HG03442 (cell line): Measurements from ENCODE around the gene C3AR1.
"Not testable (repeated sequence)": the region's sequence is repeated elsewhere in the genome, so short reads cannot be mapped to it uniquely, and the experiment has no call there.

Experiments used
- ATAC-seq: cut with Tn5 transposase; IDR thresholded peaks from one replicate; pipeline ENCODE4 v1.9.1; 2021; ENCODE audit warnings: mild to moderate bottlenecking, moderate library complexity; ENCODE audit not compliant: unreplicated experiment

Gene C3AR1

GRCh38 chr12:8065991-8066594 is at the start of gene C3AR1:
Gene C3AR1 (minus strand): TSS chr12:8066359. CDS start chr12:8060185, 6,174 bp downstream.
- ATAC-seq = peak; percentile 58

GRCh38 chr12:8113117-8113516 is 47.0 kb upstream of the C3AR1 start:
- ATAC-seq = not testable (repeated sequence)

DNA sequence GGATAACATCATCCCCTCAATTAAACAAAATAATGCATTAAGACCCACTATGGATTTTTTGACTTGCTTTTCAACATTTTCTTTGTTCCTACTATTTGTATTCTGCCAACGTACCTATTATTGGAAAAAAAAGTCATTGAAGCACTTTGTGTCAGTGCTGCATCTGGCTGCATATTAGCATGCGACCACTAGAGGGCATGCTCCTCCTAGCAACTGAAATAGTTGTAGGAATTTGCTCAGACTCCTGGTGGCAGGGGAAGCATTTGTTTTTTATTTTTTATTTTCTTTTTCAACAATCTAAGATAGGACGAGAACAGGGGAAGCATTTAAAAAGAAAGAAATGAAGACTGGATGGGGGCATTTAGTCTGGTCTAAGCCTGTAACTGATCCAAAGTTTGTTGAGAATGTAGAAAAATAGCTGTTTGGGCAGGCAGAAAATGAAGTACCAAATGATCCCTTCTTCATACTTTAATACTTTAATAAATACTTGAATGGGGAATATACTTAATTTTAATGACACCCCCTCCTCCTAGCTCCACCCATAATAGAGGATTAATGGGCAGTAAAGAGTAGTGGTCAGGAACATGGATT is 42.7 kb upstream of the C3AR1 start:
- no peak for ATAC-seq

- no peak for ATAC-seq
Measured at GRCh38 chr12:8099235-8099634, 33.1 kb upstream of the C3AR1 start.

- ATAC-seq = no peak
Measured at GRCh38 chr12:8096281-8096915, 30.2 kb upstream of the C3AR1 start.

DNA sequence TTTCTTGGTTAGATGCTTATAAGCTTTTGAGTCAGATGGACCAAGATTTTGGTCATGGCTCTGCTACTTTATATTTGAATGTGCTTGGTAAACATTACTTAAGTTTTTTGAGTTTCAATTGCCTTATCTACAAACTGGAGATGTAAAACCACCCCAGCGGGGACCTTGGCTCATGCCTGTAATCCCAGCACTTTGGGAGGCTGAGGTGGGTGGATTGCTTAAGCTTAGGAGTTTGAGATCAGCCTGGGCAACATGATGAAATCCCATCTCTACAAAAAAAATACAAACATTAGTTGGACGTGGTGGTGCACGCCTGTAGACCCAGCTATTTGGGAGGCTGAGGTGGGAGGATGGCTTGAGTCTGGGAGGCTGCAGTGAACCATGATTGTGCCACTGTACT is 27.1 kb upstream of the C3AR1 start:
- no peak for ATAC-seq

GRCh38 chr12:8089716-8090115 is 23.6 kb upstream of the C3AR1 start:
- ATAC-seq = no peak

GRCh38 chr12:8089277-8089676 is 23.1 kb upstream of the C3AR1 start:
- not testable (repeated sequence) for ATAC-seq

GRCh38 chr12:8088574-8088973 is 22.4 kb upstream of the C3AR1 start:
- ATAC-seq = peak; percentile 60

GRCh38 chr12:8087666-8088065 is 21.5 kb upstream of the C3AR1 start:
- ATAC-seq = no peak

DNA sequence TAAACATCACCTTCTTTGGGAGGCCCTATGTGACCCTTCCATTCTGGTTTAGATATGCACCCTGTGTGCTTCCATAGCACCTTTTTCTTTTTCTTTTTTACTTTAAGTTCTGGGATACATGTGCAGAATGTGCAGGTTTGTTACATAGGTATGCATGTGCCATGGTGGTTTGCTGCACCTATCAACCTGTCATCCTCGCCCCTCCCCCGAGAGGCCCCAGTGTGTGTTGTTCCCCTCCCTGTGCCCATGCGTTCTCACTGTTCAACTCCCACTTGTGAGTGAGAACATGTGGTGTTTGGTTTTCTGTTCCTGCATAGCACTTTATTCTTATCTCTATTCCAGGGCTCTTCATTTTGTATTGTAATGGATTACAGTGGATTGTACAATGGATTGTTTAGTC is 18.2 kb upstream of the C3AR1 start:
- not testable (repeated sequence) for ATAC-seq

GRCh38 chr12:8082808-8083100 is 16.6 kb upstream of the C3AR1 start:
- no peak for ATAC-seq

- ATAC-seq = no peak
Measured at GRCh38 chr12:8081251-8081920, 15.2 kb upstream of the C3AR1 start.

GRCh38 chr12:8080120-8080519 is 14.0 kb upstream of the C3AR1 start:
- no peak for ATAC-seq

DNA sequence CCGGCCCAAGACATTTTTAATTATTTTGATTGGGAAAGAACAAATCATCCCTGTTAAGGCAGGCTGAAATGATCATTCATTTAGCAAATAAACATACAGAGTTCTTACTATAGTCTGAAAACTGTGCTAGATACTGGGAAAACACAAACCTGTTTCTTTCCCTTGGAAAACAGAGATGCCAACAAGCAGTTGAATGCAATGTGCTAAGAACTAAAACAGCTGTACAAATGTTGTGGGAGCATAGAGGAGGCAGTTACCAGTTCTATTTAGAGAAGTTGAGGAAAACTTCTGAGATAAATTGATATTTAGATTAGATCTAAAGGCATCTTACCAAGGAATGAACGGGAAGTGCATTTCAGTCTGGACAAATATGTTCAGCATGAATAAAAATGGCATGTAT is 12.8 kb upstream of the C3AR1 start:
- ATAC-seq = no peak

GRCh38 chr12:8078398-8078797 is 12.2 kb upstream of the C3AR1 start:
- ATAC-seq = no peak

DNA sequence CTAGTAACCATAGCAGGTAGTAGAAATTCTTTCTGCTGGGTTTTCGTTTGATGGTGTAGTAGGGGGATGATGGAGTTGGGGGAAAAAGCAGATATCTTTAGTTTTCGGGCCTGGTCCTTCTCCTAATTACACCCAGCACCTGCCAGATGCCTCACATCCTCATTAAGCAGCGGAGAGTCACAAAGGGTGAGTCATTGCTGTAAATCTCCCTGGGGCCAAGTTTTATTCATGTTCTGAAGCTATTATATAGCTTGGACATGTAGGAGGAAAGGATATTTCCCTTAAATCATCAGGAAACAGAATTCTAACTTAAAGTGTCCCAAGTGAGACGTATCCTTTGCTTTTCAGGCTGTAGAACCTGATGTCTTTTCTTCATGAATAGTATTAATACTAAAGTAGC is 11.0 kb upstream of the C3AR1 start:
- ATAC-seq = no peak

DNA sequence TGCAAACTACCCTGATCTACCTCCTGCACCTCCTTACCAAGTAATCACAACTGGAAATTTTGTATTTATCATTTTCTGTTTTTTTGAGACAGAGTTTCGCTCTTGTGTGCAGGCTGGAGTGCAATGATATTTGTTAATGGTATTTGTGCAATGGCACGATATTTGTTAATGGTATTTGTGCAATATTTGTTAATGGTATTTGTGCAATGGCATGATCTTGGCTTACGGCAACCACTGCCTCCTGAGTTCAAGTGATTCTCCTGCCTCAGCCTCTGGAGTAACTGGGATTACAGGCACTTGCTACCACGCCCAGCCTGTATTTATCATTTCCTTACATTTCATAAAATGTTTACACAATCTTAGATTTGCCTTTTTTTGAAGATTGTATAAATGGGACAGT is 10.2 kb upstream of the C3AR1 start:
- no peak for ATAC-seq

GRCh38 chr12:8075935-8076334 is 9.8 kb upstream of the C3AR1 start:
- ATAC-seq = no peak

GRCh38 chr12:8071820-8072219 is 5.7 kb upstream of the C3AR1 start:
- not testable (repeated sequence) for ATAC-seq

- no peak for ATAC-seq
Measured at GRCh38 chr12:8069582-8069981, 3.4 kb upstream of the C3AR1 start.

DNA sequence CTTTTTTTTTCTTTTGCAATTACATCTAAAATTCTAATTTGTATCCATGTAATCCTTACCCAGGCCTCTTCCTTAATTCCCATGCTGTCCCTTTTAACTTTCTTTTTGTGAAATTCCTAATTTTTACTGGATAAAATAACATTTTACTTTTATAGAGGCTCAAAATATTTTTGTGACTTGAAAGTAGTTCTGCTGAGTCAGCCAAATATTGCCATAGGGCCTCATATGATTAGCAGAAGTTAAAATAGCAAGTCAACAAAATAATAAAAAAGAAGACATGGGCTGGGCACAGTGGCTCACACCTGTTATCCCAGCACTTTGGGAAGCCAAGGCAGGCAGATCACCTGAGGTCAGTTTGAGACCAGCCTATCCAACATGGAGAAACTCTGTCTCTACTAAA is 2.0 kb downstream of the C3AR1 start:
- ATAC-seq = no peak
